GM23248 (cell line): ENCODE data around the gene CABP2. TPM values are rescaled to one million over a fixed set of nuclear protein-coding genes. Genes with fewer than 3 reads are reported as not detected.

Experiments
- DNase-seq: peaks from one replicate; pipeline ENCODE4 v3.0.0-alpha.2; 2015
- H2AFZ ChIP-seq: fragments of 200-600 bp; sonication (generic); 2 replicates; pipeline ENCODE4 v1.6.1; 2016; ENCODE audit warnings: antibody characterized with exemption
- H3F3A ChIP-seq: fragments of 200-600 bp; sonication (generic); 2 replicates; pipeline ENCODE4 v1.6.1; 2016; ENCODE audit warnings: mild to moderate bottlenecking, antibody characterized with exemption, mixed run types; ENCODE audit not compliant: insufficient read depth
- H3K27ac ChIP-seq: fragments of 200-600 bp; sonication (generic); 2 replicates; pipeline ENCODE4 v1.5.1; 2016; ENCODE audit warnings: mild to moderate bottlenecking
- H3K27me3 ChIP-seq: fragments of 200-600 bp; sonication (generic); replicated peaks from 2 replicates; pipeline ENCODE4 v1.6.1; 2016; ENCODE audit warnings: mild to moderate bottlenecking; ENCODE audit not compliant: insufficient read depth
- H3K36me3 ChIP-seq: fragments of 200-600 bp; sonication (generic); 2 replicates; pipeline ENCODE4 v1.6.1; 2016; ENCODE audit warnings: low read depth, mild to moderate bottlenecking
- H3K4me1 ChIP-seq: fragments of 200-600 bp; sonication (generic); 2 replicates; pipeline ENCODE4 v1.6.1; 2016; ENCODE audit warnings: mild to moderate bottlenecking; ENCODE audit not compliant: insufficient read depth
- H3K4me2 ChIP-seq: fragments of 200-600 bp; sonication (generic); one replicate; pipeline ENCODE4 v1.6.1; 2016; ENCODE audit warnings: mild to moderate bottlenecking; ENCODE audit not compliant: unreplicated experiment
- H3K4me3 ChIP-seq: fragments of 200-600 bp; sonication (generic); 2 replicates; pipeline ENCODE4 v1.5.1; 2016; ENCODE audit warnings: mild to moderate bottlenecking
- H3K79me2 ChIP-seq: fragments of 200-600 bp; sonication (generic); 2 replicates; pipeline ENCODE4 v1.6.1; 2016; ENCODE audit warnings: mild to moderate bottlenecking; ENCODE audit not compliant: insufficient read depth
- H3K9ac ChIP-seq: fragments of 200-600 bp; sonication (generic); 2 replicates; pipeline ENCODE4 v1.6.1; 2016; ENCODE audit warnings: mild to moderate bottlenecking
- H3K9me2 ChIP-seq: fragments of 200-600 bp; sonication (generic); 2 replicates; pipeline ENCODE4 v1.6.1; 2016; ENCODE audit warnings: mixed run types, mild to moderate bottlenecking, moderate library complexity; ENCODE audit not compliant: insufficient read depth
- H3K9me3 ChIP-seq: fragments of 200-600 bp; sonication (generic); one replicate; pipeline ENCODE4 v1.6.1; 2017; ENCODE audit warnings: low read depth
- H4K20me1 ChIP-seq: fragments of 200-600 bp; sonication (generic); 2 replicates; pipeline ENCODE4 v1.6.0; 2016; ENCODE audit not compliant: insufficient read depth
- EZH2 ChIP-seq: fragments of 200-600 bp; sonication (generic); IDR thresholded peaks from 2 replicates; pipeline ENCODE4 v1.6.1; 2018; ENCODE audit warnings: antibody characterized with exemption, mild to moderate bottlenecking; ENCODE audit not compliant: insufficient read depth, poor library complexity, severe bottlenecking
- EZH2phosphoT487 ChIP-seq: fragments of 200-600 bp; sonication (generic); IDR thresholded peaks from 2 replicates; pipeline ENCODE4 v1.6.1; 2018; ENCODE audit warnings: antibody characterized with exemption, moderate library complexity, mild to moderate bottlenecking, low read depth; ENCODE audit not compliant: insufficient read depth
- WGBS, 2 experiments: methylation state at CpG; one replicate each; pipeline ENCODE4 v1.1.6; 2015 to 2017; ENCODE audit warnings: low lambda C conversion rate in 2 of 2, low coverage in 1 of 2; ENCODE audit errors: missing lambda C conversion rate in 2 of 2; 5-methylcytosine and 5-hydroxymethylcytosine counted together
- in situ Hi-C: fragments of 300-500 bp; cut with MboI; formaldehyde crosslinking; loops from 2 replicates; pipeline ENCODE4 v1.15.0; 2020
- polyA plus RNA-seq: library from polyadenylated mRNA; unstranded; fragments of >200 nt; fragmentation: Nextera tagmentation; extraction: Ambion mirVana; gene quantifications from 2 replicates; pipeline ENCODE4 v1.2.1, GENCODE V29; 2016
- total RNA-seq: library from RNA; depleted of rRNA; stranded (reverse); fragments of >200 nt; shearing (Covaris generic); gene quantifications from 2 replicates; pipeline ENCODE4 v1.2.3, GENCODE V29; 2014

CABP2 gene
- total and polyA plus RNA-seq, 2 experiments from 2014 or later: not detected

DNA sequence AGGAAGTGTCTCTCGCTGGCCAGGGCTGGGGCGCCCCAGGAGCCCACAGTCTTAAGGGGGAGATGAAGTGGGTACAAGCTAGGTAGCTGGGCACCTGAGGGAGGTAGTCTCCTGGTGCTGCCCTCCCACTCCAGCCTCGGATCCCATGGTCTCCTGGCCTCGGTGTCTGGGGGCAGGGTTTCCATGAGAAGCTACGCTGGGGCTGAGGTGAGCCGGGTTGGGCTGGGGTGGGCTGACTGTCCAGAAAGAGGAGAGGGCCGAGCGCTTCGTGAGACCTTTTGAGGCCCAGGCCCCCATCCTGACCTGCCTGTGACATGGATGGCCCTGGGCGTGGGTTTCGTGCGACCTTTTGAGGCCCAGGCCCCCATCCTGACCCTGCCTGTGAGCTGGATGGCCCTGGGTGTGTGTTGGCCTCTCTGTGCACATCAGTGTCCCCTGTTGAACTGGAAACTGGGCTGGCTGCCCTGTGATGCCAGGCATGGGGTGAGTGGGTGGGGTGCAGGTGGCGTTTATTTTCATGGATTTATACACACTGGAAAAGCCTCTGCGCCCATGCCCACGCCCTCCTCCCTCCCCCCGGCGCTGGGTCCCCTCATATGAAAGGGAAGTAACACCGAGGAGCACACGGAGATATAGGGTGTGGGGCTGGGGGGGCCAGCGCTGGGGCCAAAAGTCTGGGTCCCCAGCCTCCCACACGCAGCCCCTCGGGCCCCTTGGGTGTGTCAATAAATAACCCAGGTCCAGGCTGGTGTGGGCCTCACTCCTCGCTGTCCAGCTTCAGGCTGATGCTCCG lies 31.8 kb downstream of the CABP2 start:
- H3K4me2 ChIP-seq: no peak overlapping the region
- H3K4me3 ChIP-seq: no peak overlapping the region
- H3K27me3 ChIP-seq: no peaks in the 10 kb centered on the region
- no peaks in the 10 kb centered on the region for H3K4me1 ChIP-seq
- no peaks in the 10 kb centered on the region for H3F3A ChIP-seq
- H3K9me3 ChIP-seq: no peaks in the 10 kb centered on the region
- H3K79me2 ChIP-seq: 0 out of 2 replicates have a peak, but pooled peaks cover 5% of the 10 kb centered on the region
- no peak overlapping the region for H2AFZ ChIP-seq
- no peaks in the 10 kb centered on the region for H4K20me1 ChIP-seq
- TF ChIP-seq EZH2 (no peak), EZH2phosphoT487 (no peak)
- in situ Hi-C loops: no loop called here
- 88 to 90% methylated on average over 19 to 24 of the region's 24 CpGs for WGBS, 2 experiments
- no peak overlapping the region for H3K9ac ChIP-seq
- no peaks in the 10 kb centered on the region for H3K9me2 ChIP-seq
- H3K36me3 ChIP-seq: no peaks in the 10 kb centered on the region
- H3K27ac ChIP-seq: no peak overlapping the region
- no peak for DNase-seq

DNA sequence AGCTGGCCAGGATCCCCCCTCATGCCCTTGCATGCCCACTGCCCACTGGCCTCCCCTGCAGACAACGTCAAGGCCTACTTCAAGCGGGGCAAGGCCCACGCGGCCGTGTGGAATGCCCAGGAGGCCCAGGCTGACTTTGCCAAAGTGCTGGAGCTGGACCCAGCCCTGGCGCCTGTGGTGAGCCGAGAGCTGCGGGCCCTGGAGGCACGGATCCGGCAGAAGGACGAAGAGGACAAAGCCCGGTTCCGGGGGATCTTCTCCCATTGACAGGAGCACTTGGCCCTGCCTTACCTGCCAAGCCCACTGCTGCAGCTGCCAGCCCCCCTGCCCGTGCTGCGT lies 32.5 kb downstream of the CABP2 start:
- H4K20me1 ChIP-seq: no peaks in the 10 kb centered on the region
- H3F3A ChIP-seq: no peaks in the 10 kb centered on the region
- H3K9me3 ChIP-seq: no peaks in the 10 kb centered on the region
- H3K4me3 ChIP-seq: no peak overlapping the region
- H3K9me2 ChIP-seq: no peaks in the 10 kb centered on the region
- TF ChIP-seq EZH2phosphoT487 (no peak), EZH2 (no peak)
- WGBS, 2 experiments: 86 to 87% methylated on average over 15 of the region's 15 CpGs
- H3K27ac ChIP-seq: no peak overlapping the region
- H3K9ac ChIP-seq: no peak overlapping the region
- H3K36me3 ChIP-seq: no peaks in the 10 kb centered on the region
- 0 out of 2 replicates have a peak, but pooled peaks cover 9% of the 10 kb centered on the region for H3K79me2 ChIP-seq
- H3K4me1 ChIP-seq: no peaks in the 10 kb centered on the region
- no peak overlapping the region for H3K4me2 ChIP-seq
- DNase-seq: no peak
- H2AFZ ChIP-seq: no peak overlapping the region
- in situ Hi-C loops: no loop called here
- no peaks in the 10 kb centered on the region for H3K27me3 ChIP-seq

DNA sequence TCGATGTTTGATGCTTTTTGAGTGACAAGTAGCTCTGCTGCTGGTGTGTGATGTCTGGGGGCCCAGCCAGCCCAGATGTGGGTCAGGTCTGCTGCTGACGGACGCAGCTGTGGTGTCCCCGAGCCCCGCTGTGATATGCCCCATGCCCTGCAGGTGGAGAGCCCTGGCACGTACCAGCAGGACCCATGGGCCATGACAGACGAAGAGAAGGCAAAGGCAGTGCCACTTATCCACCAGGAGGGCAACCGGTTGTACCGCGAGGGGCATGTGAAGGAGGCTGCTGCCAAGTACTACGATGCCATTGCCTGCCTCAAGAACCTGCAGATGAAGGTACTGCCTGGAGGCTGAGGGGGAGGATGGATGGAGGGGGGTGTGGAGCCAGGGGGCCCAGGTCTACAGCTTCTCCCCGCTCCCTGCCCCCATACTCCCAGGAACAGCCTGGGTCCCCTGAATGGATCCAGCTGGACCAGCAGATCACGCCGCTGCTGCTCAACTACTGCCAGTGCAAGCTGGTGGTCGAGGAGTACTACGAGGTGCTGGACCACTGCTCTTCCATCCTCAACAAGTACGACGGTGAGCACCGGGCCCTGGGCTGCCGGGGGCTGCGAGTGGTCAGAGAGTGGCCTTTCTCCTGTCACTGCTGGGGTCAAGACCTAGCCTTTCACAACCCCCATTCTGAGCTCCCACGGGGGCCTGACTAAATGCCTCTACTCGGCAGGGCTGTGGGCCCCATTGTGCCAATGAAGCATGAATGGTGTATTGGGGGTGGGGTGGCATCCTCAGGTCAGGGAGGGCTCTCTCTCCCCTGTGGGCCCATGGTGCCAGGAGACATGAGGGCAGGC lies 33.1 kb downstream of the CABP2 start:
- in situ Hi-C loops: no loop called here
- Histone ChIP-seq H3K36me3 (no peaks in the 10 kb centered on the region), H3K4me1 (no peaks in the 10 kb centered on the region), H3K9me2 (no peaks in the 10 kb centered on the region), H3K4me2 (no peak overlapping the region), H3K79me2 (0 out of 2 replicates have a peak, but pooled peaks cover 9% of the 10 kb centered on the region), H3K27me3 (no peaks in the 10 kb centered on the region), H3K9ac (no peak overlapping the region), H3K9me3 (no peaks in the 10 kb centered on the region), H3K4me3 (no peak overlapping the region), H3F3A (no peaks in the 10 kb centered on the region), H2AFZ (no peak overlapping the region), H4K20me1 (no peaks in the 10 kb centered on the region), H3K27ac (no peak overlapping the region)
- WGBS, 2 experiments: 91 to 92% methylated on average over 22 to 23 of the region's 23 CpGs
- TF ChIP-seq EZH2: no peak
- no peak for TF ChIP-seq EZH2phosphoT487
- no peak for DNase-seq

GRCh38 chr11:67489203-67489884 lies 33.9 kb downstream of the CABP2 start:
- peaks cover 12% of the 10 kb centered on the region; the same call in 1 of the 2 replicates for H3K79me2 ChIP-seq
- H3K27ac ChIP-seq: no peak overlapping the region
- no peaks in the 10 kb centered on the region for H4K20me1 ChIP-seq
- no peak for DNase-seq
- H3K4me1 ChIP-seq: no peaks in the 10 kb centered on the region
- no peak for TF ChIP-seq EZH2
- no peak for TF ChIP-seq EZH2phosphoT487
- H3K9me2 ChIP-seq: no peaks in the 10 kb centered on the region
- no peak overlapping the region for H3K4me2 ChIP-seq
- H3K4me3 ChIP-seq: no peak overlapping the region
- H2AFZ ChIP-seq: no peak overlapping the region
- H3K36me3 ChIP-seq: no peaks in the 10 kb centered on the region
- whole genome bisulfite sequencing, 2 experiments: 90 to 91% methylated on average over 23 of the region's 25 CpGs
- H3K9ac ChIP-seq: no peak overlapping the region
- no peaks in the 10 kb centered on the region for H3F3A ChIP-seq
- no peaks in the 10 kb centered on the region for H3K9me3 ChIP-seq
- no peaks in the 10 kb centered on the region for H3K27me3 ChIP-seq
- in situ Hi-C loops: no loop called here
